ENCODE results near the gene ZFYVE9. TPM values are rescaled to one million over a fixed set of nuclear protein-coding genes. Genes with fewer than 3 reads are reported as not detected.

Gene ZFYVE9
- total and polyA plus RNA-seq, 2 of the 13 experiments (the other 11 are each of a cell fraction or from before 2014, with no cell fraction given) = 9.2 to 19.8 TPM

- 0 out of 2 replicates have a peak, but pooled peaks cover 4% of the 10 kb centered on the region for H4K20me1 ChIP-seq (ENCODE audit: insufficient read depth, low read length)
- intact Hi-C loops (cut with micrococcal nuclease; ENCODE audit: unreplicated experiment) (no loop called here), in situ Hi-C loops (cut with HindIII; ENCODE audit: extremely low pct_ligation_motif_present, low pct_unique_long_range_greater_than_20kb) (no loop called here)
- H3K4me1 ChIP-seq (ENCODE audit: insufficient read depth, low read length) = peaks cover 13% of the 10 kb centered on the region
- BruUV-seq (replicated peaks) = no TSS peak
- no peak for TF ChIP-seq ZNF138 (CRISPR knock-in tag; IDR thresholded peaks at IDR 0.05; ENCODE audit: low read depth)
- TF ChIP-seq ZC3H13 (CRISPR knock-in tag; IDR thresholded peaks at IDR 0.05) = no peak
- TF ChIP-seq ARNT (IDR thresholded peaks at IDR 0.05) = no peak
- H3K4me3 ChIP-seq (replicated peaks in 1 of 3; ENCODE audit: insufficient read depth in 1 of 3, low read depth in 2 of 3, low read length in 3 of 3) = no peak overlapping the region
- WGBS (ENCODE audit: low lambda C conversion rate) = 95% methylated on average over 4 of the region's 4 CpGs
- no peak overlapping the region for H3K9ac ChIP-seq (ENCODE audit: insufficient read depth, low read depth, low read length)
- H3K36me3 ChIP-seq (replicated peaks in 1 of 2; ENCODE audit: control insufficient read depth in 1 of 2, insufficient read depth in 2 of 2, low read length in 2 of 2) = no peaks in the 10 kb centered on the region
- no peaks in the 10 kb centered on the region for H3K9me3 ChIP-seq (ENCODE audit: low read length)
- H3K27me3 ChIP-seq (ENCODE audit: control insufficient read depth in 1 of 2, insufficient read depth in 2 of 2, low read length in 2 of 2) = no peaks in the 10 kb centered on the region
- no peak for FAIRE-seq
- POLR2A ChIA-PET = no interaction called here
- no peak overlapping the region for H3K27ac ChIP-seq (ENCODE audit: extremely low read length, insufficient read depth, low read length)
- H3K79me2 ChIP-seq (ENCODE audit: insufficient read depth, low read length) = peaks cover 6% of the 10 kb centered on the region
- ATAC-seq = no peak
- H3K4me2 ChIP-seq (ENCODE audit: low read depth, low read length) = no peak overlapping the region
- CTCF ChIA-PET (ENCODE audit: low intra/inter-chr PET ratio, low total read pairs) = no interaction called here
- no peak for DNase-seq (ENCODE audit: low spot score)
- H2AFZ ChIP-seq (ENCODE audit: low read length) = no peak overlapping the region
Observed at GRCh38 chr1:52190500-52191252, 48.8 kb downstream of the ZFYVE9 start.

DNA sequence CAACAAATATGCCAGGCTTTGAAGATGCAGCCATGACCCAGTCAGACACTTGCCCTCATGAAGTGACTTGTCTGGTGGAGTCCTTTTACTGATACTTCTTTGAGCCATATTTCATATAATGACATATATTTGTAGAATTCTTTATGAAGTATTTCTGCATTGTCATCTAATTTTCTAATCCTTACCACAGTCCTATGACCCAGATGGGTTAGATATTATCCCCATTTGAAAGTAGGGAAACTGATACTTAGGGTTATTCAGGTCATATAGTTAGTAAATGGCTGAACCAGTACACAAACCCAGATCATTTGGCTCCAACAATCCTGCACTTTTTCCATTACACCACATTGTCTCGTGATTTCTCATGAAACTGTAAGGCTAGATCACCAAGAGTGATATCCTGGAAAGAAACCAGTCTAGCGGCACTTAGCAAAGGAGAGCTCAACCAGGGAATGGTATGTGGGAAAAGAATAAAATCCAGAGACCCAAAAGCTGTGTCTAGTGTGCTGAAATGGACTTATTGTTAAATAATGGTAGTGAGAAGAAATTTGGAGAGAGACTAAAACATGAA, 49.6 kb downstream of the ZFYVE9 start:
- peaks cover 6% of the 10 kb centered on the region for H3K79me2 ChIP-seq (ENCODE audit: insufficient read depth, low read length)
- H3K4me2 ChIP-seq (ENCODE audit: low read depth, low read length) = no peak overlapping the region
- TF ChIP-seq ZNF33B (CRISPR knock-in tag; IDR thresholded peaks at IDR 0.05) = no peak
- TF ChIP-seq MAFK (conservative IDR thresholded peaks at IDR 0.05 in 1 of 2, IDR thresholded peaks at IDR 0.05 in 1 of 2; ENCODE audit: low read length in 2 of 2) = peak; percentile 54 to 69; a peak in 3 of 4 replicates
- ATAC-seq = no peak
- no peak overlapping the region for H3K9ac ChIP-seq (ENCODE audit: insufficient read depth, low read depth, low read length)
- WGBS (ENCODE audit: low lambda C conversion rate) = 98% methylated on average over 2 of the region's 2 CpGs
- intact Hi-C loops (cut with micrococcal nuclease; ENCODE audit: unreplicated experiment) (no loop called here), in situ Hi-C loops (cut with HindIII; ENCODE audit: extremely low pct_ligation_motif_present, low pct_unique_long_range_greater_than_20kb) (no loop called here)
- H3K9me3 ChIP-seq (ENCODE audit: low read length) = no peaks in the 10 kb centered on the region
- H3K36me3 ChIP-seq (replicated peaks in 1 of 2; ENCODE audit: control insufficient read depth in 1 of 2, insufficient read depth in 2 of 2, low read length in 2 of 2) = no peaks in the 10 kb centered on the region
- H3K4me3 ChIP-seq (replicated peaks in 1 of 3; ENCODE audit: insufficient read depth in 1 of 3, low read depth in 2 of 3, low read length in 3 of 3) = no peak overlapping the region
- 0 out of 2 replicates have a peak, but pooled peaks cover 4% of the 10 kb centered on the region for H4K20me1 ChIP-seq (ENCODE audit: insufficient read depth, low read length)
- BruUV-seq (replicated peaks) = TSS peak; percentile 30
- no peak for DNase-seq (ENCODE audit: low spot score)
- H3K27ac ChIP-seq (ENCODE audit: extremely low read length, insufficient read depth, low read length) = no peak overlapping the region
- FAIRE-seq = no peak
- ChIA-PET POLR2A (no interaction called here), CTCF (ENCODE audit: low intra/inter-chr PET ratio, low total read pairs) (no interaction called here)
- H3K27me3 ChIP-seq (ENCODE audit: control insufficient read depth in 1 of 2, insufficient read depth in 2 of 2, low read length in 2 of 2) = no peaks in the 10 kb centered on the region
- no peak overlapping the region for H2AFZ ChIP-seq (ENCODE audit: low read length)
- H3K4me1 ChIP-seq (ENCODE audit: insufficient read depth, low read length) = peaks cover 13% of the 10 kb centered on the region

Data from HepG2 (cell line).